ENCODE measurements around the gene AKAP10. TPM values are rescaled to one million over a fixed set of nuclear protein-coding genes. Genes with fewer than 3 reads are reported as not detected.
"Not testable (repeated sequence)": the region's sequence is repeated elsewhere in the genome, so short reads cannot be mapped to it uniquely, and the experiment has no call there.

Gene AKAP10
- total and polyA plus RNA-seq, 2 donors (not counting 3 experiments of a cell fraction or from before 2014, with no cell fraction given), result 10.0 to 27.1 TPM

DNA sequence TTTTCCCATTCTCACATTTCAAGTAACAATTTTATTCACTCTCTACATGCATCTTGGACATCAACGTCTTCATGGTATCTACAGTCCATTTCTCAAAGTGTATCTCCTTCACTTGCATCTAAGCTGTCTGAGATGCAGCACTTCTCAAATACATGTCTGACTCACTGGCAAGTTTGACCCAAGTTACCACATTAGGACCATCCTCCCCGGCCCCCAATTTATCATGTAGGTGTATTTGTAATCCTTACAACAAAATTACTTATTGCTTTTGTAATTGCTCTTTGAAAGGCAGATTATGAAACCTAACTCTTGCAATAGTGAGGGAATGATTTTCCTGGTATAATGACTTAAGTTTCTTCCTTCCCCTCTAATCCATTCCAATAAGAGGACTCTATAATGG lies 80.9 kb downstream of the AKAP10 start:
- Histone ChIP-seq H3K4me1 (ENCODE audit: control insufficient read depth, extremely low read depth, insufficient read depth, low read length) (no peaks in the 10 kb centered on the region), H3K9me3 (replicated peaks; ENCODE audit: control insufficient read depth, insufficient read depth, low read length) (no peaks in the 10 kb centered on the region), H2AFZ (ENCODE audit: low read depth, low read length) (no peak overlapping the region), H3K27me3 (ENCODE audit: control insufficient read depth in 2 of 2, insufficient read depth in 2 of 2, low read length in 2 of 2) (no peaks in the 10 kb centered on the region), H3K79me2 (ENCODE audit: control insufficient read depth, insufficient read depth, low read length) (no peaks in the 10 kb centered on the region), H3K9ac (replicated peaks; ENCODE audit: extremely low read depth, insufficient read depth, low read length) (no peak overlapping the region), H3K9me1 (replicated peaks; ENCODE audit: control insufficient read depth, extremely low read depth, insufficient read depth, low read length) (no peaks in the 10 kb centered on the region), H4K20me1 (replicated peaks; ENCODE audit: control insufficient read depth, extremely low read depth, insufficient read depth, low read length) (no peaks in the 10 kb centered on the region), H3K27ac (ENCODE audit: insufficient read depth, low read depth, low read length) (no peak overlapping the region), H3K36me3 (ENCODE audit: control insufficient read depth in 2 of 2, extremely low read depth in 1 of 2, insufficient read depth in 2 of 2, low read length in 2 of 2) (peaks cover 0 to 4% of the 10 kb centered on the region in 2 experiments), H3K4me3 (replicated peaks in 1 of 3; ENCODE audit: insufficient read depth in 1 of 3, low read depth in 1 of 3, low read length in 3 of 3) (no peak overlapping the region), H3K4me2 (ENCODE audit: insufficient read depth, low read length) (no peak overlapping the region)
- no TSS peak for BruUV-seq (replicated peaks)
- FAIRE-seq (no peak), DNase-seq (ENCODE audit: low read depth, low spot score) (no peak)
- ChIA-PET CTCF (no interaction called here), POLR2A (no interaction called here)
- TF ChIP-seq MYC (IDR thresholded peaks at IDR 0.05; ENCODE audit: low read depth, low read length) (no peak), POLR2AphosphoS5 (IDR thresholded peaks at IDR 0.05; ENCODE audit: insufficient read depth, low read depth, low read length) (no peak), FOS (IDR thresholded peaks at IDR 0.05; ENCODE audit: borderline replicate concordance, insufficient read depth, low read length) (no peak), GATA2 (IDR thresholded peaks at IDR 0.05; ENCODE audit: insufficient read depth, insufficient read length, low read depth, low read length) (no peak), EZH2 (IDR thresholded peaks at IDR 0.05; ENCODE audit: borderline replicate concordance, low read depth, low read length, severe bottlenecking) (no peak), JUN (IDR thresholded peaks at IDR 0.05; ENCODE audit: borderline replicate concordance, insufficient read depth, insufficient read length, low read depth) (no peak), POLR2A (IDR thresholded peaks at IDR 0.05; ENCODE audit: low read depth, low read length) (no peak), CTCF (IDR thresholded peaks at IDR 0.05; ENCODE audit: extremely low read depth in 1 of 2, insufficient read depth in 1 of 2, low read depth in 1 of 2, low read length in 2 of 2) (no peak)
- TF ChIP-seq, protein P1, sequence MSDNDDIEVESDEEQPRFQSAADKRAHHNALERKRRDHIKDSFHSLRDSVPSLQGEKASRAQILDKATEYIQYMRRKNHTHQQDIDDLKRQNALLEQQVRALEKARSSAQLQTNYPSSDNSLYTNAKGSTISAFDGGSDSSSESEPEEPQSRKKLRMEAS (IDR thresholded peaks at IDR 0.05; ENCODE audit: insufficient read depth, insufficient read length), result no peak
- dilution Hi-C loops (cut with MboI; ENCODE audit: extremely low pct_ligation_motif_present, low sequenced_read_pairs) (no loop called here), intact Hi-C loops (cut with micrococcal nuclease) (no loop called here)

GRCh38 chr17:19890554-19890953 lies 87.1 kb downstream of the AKAP10 start:
- dilution Hi-C loops (cut with MboI; ENCODE audit: extremely low pct_ligation_motif_present, low sequenced_read_pairs); H3K9me3 ChIP-seq (replicated peaks; ENCODE audit: control insufficient read depth, insufficient read depth, low read length); H3K4me1 ChIP-seq (ENCODE audit: control insufficient read depth, extremely low read depth, insufficient read depth, low read length); POLR2A ChIA-PET; H3K4me2 ChIP-seq (ENCODE audit: insufficient read depth, low read length); H2AFZ ChIP-seq (ENCODE audit: low read depth, low read length); H3K36me3 ChIP-seq (ENCODE audit: control insufficient read depth in 2 of 2, extremely low read depth in 1 of 2, insufficient read depth in 2 of 2, low read length in 2 of 2); H3K79me2 ChIP-seq (ENCODE audit: control insufficient read depth, insufficient read depth, low read length); H3K27ac ChIP-seq (ENCODE audit: insufficient read depth, low read depth, low read length); H3K27me3 ChIP-seq (ENCODE audit: control insufficient read depth in 2 of 2, insufficient read depth in 2 of 2, low read length in 2 of 2); BruUV-seq (replicated peaks); intact Hi-C loops (cut with micrococcal nuclease); H3K9me1 ChIP-seq (replicated peaks; ENCODE audit: control insufficient read depth, extremely low read depth, insufficient read depth, low read length); DNase-seq (ENCODE audit: low read depth, low spot score); H4K20me1 ChIP-seq (replicated peaks; ENCODE audit: control insufficient read depth, extremely low read depth, insufficient read depth, low read length); H3K4me3 ChIP-seq (replicated peaks in 1 of 3; ENCODE audit: insufficient read depth in 1 of 3, low read depth in 1 of 3, low read length in 3 of 3); H3K9ac ChIP-seq (replicated peaks; ENCODE audit: extremely low read depth, insufficient read depth, low read length); FAIRE-seq: not testable (repeated sequence)
- CTCF ChIA-PET, result interaction anchor here (1.4 kb wide), 1 partner anchor 10 kb away, joined by 4 read pairs; no protein-coding TSS in a partner anchor

- H3K9ac ChIP-seq (replicated peaks; ENCODE audit: extremely low read depth, insufficient read depth, low read length); DNase-seq (ENCODE audit: low read depth, low spot score); H3K79me2 ChIP-seq (ENCODE audit: control insufficient read depth, insufficient read depth, low read length); BruUV-seq (replicated peaks); CTCF ChIA-PET; H3K4me2 ChIP-seq (ENCODE audit: insufficient read depth, low read length); H3K4me1 ChIP-seq (ENCODE audit: control insufficient read depth, extremely low read depth, insufficient read depth, low read length); H3K9me3 ChIP-seq (replicated peaks; ENCODE audit: control insufficient read depth, insufficient read depth, low read length); H3K36me3 ChIP-seq (ENCODE audit: control insufficient read depth in 2 of 2, extremely low read depth in 1 of 2, insufficient read depth in 2 of 2, low read length in 2 of 2); dilution Hi-C loops (cut with MboI; ENCODE audit: extremely low pct_ligation_motif_present, low sequenced_read_pairs); intact Hi-C loops (cut with micrococcal nuclease); H3K4me3 ChIP-seq (replicated peaks in 1 of 3; ENCODE audit: insufficient read depth in 1 of 3, low read depth in 1 of 3, low read length in 3 of 3); H4K20me1 ChIP-seq (replicated peaks; ENCODE audit: control insufficient read depth, extremely low read depth, insufficient read depth, low read length); H3K9me1 ChIP-seq (replicated peaks; ENCODE audit: control insufficient read depth, extremely low read depth, insufficient read depth, low read length); H2AFZ ChIP-seq (ENCODE audit: low read depth, low read length); POLR2A ChIA-PET; H3K27ac ChIP-seq (ENCODE audit: insufficient read depth, low read depth, low read length); H3K27me3 ChIP-seq (ENCODE audit: control insufficient read depth in 2 of 2, insufficient read depth in 2 of 2, low read length in 2 of 2); FAIRE-seq: not testable (repeated sequence)
Observed at GRCh38 chr17:19890001-19890400, 87.6 kb downstream of the AKAP10 start.
